Bronchial epithelial cell (primary cell): ENCODE results near the gene RASSF5. TPM values are rescaled to one million over a fixed set of nuclear protein-coding genes. Genes with fewer than 3 reads are reported as not detected.

ENCODE experiments used
- DNase-seq: peaks from one replicate; pipeline ENCODE4 v3.0.0-alpha.2; 2010; ENCODE audit warnings: low read depth
- FAIRE-seq: peaks from 2 replicates; lab custom pipeline; 2011; peaks lifted over from hg19 to GRCh38; lab: Jason Lieb, UNC
- H3K27me3 ChIP-seq: 2 replicates; pipeline ENCODE4 v1.5.1; 2011; ENCODE audit warnings: low read length; ENCODE audit not compliant: control insufficient read depth, insufficient read depth
- H3K36me3 ChIP-seq: 2 replicates; pipeline ENCODE4 v1.5.1; 2011; ENCODE audit warnings: low read length; ENCODE audit not compliant: control insufficient read depth, insufficient read depth
- H3K4me3 ChIP-seq: 2 replicates; pipeline ENCODE4 v1.5.1; 2011; ENCODE audit warnings: mild to moderate bottlenecking, low read depth, low read length, control low read depth
- total RNA-seq: library from RNA; depleted of rRNA; stranded (reverse); fragments of >200 nt; gene quantifications from 2 replicates; pipeline ENCODE4 v1.2.1, GENCODE V29; 2014
- TF ChIP-seq, protein P1 (sequence below): IDR thresholded peaks from 2 replicates; pipeline ENCODE4 v1.5.1; 2011; ENCODE audit warnings: mild to moderate bottlenecking, moderate library complexity, low read length, control low read depth, inconsistent platforms; ENCODE audit not compliant: insufficient read depth, severe bottlenecking

RASSF5 gene
- total RNA-seq, 1 donor from 2014 or later, result 3.4 TPM

DNA sequence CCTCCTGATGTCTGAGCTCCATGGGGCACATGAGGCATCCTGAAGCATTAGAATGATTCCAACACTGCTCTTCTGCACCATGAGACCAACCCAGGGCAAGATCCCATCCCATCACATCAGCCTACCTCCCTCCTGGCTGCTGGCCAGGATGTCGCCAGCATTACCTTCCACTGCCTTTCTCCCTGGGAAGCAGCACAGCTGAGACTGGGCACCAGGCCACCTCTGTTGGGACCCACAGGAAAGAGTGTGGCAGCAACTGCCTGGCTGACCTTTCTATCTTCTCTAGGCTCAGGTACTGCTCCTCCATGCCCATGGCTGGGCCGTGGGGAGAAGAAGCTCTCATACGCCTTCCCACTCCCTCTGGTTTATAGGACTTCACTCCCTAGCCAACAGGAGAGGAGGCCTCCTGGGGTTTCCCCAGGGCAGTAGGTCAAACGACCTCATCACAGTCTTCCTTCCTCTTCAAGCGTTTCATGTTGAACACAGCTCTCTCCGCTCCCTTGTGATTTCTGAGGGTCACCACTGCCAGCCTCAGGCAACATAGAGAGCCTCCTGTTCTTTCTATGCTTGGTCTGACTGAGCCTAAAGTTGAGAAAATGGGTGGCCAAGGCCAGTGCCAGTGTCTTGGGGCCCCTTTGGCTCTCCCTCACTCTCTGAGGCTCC lies 11.1 kb upstream of the RASSF5 start:
- DNase-seq (no peak), FAIRE-seq (no peak)
- no peak overlapping the region for H3K4me3 ChIP-seq
- TF ChIP-seq, protein P1, sequence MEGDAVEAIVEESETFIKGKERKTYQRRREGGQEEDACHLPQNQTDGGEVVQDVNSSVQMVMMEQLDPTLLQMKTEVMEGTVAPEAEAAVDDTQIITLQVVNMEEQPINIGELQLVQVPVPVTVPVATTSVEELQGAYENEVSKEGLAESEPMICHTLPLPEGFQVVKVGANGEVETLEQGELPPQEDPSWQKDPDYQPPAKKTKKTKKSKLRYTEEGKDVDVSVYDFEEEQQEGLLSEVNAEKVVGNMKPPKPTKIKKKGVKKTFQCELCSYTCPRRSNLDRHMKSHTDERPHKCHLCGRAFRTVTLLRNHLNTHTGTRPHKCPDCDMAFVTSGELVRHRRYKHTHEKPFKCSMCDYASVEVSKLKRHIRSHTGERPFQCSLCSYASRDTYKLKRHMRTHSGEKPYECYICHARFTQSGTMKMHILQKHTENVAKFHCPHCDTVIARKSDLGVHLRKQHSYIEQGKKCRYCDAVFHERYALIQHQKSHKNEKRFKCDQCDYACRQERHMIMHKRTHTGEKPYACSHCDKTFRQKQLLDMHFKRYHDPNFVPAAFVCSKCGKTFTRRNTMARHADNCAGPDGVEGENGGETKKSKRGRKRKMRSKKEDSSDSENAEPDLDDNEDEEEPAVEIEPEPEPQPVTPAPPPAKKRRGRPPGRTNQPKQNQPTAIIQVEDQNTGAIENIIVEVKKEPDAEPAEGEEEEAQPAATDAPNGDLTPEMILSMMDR, result no peak
- H3K27me3 ChIP-seq, result no peaks in the 10 kb centered on the region
- peaks cover 15% of the 10 kb centered on the region for H3K36me3 ChIP-seq

DNA sequence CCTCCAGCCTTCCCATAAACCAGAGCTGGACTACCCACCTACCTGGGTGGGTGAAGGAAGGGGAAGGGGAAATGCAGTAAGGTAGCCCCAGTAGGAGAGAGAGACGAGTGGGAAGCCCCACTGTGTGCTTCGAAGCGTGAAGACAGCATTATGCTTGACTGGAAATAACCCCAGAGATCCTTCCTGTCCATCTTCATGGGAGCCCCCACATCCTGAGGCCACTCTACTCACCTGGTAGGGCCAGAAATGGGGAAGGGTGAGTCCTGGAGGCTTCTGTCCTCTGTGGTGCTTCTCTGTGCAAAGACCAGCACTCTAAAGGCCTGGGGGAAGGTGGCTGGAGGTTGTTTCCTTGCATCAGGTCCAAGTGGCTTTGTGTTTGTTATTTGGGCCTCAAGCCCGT lies 10.0 kb upstream of the RASSF5 start:
- TF ChIP-seq, protein P1, result no peak
- Histone ChIP-seq H3K36me3 (peaks cover 9% of the 10 kb centered on the region), H3K27me3 (no peaks in the 10 kb centered on the region), H3K4me3 (no peak overlapping the region)
- DNase-seq (no peak), FAIRE-seq (no peak)

DNA sequence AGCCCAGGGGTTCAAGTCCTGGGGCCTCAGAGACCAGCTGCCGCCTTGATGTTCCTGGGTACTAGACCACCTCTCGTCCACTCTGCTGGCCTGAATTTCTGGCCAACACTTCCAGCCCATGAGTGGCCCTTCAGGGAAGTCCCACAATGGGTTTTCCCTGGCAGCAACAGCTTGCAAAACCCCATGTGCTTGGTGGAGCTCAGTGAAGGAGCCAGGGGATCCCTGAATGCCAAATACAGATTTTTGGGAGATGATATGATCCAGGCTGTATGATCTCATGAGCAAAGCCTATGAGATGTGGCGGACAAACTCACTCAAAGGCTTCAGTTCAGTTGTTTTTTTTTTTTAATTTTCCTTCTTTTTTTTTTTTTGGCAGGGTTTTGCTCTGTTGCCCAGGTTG lies 9.6 kb upstream of the RASSF5 start:
- no peak for DNase-seq
- TF ChIP-seq, protein P1, result no peak
- no peak overlapping the region for H3K4me3 ChIP-seq
- no peak for FAIRE-seq
- H3K36me3 ChIP-seq, result peaks cover 9% of the 10 kb centered on the region
- no peaks in the 10 kb centered on the region for H3K27me3 ChIP-seq

DNA sequence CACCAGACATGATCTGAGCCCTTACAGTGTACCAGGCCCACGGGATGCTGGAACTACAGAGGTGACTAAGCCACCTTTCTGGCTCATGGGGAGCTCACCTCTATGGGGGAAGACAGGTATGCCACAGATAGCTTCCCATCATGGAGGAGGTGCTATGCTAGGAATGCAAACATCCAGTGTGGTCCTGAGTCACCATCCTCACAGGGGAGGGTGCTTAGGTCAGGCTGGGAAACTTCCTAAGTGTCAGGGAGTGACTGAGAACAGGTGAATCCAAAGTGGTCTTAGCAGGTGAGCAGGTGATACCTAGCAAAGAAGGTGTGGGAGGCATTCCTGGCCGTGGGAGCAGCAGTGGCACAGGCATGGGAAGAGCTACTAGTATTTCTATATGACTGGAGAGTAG lies 8.6 kb upstream of the RASSF5 start:
- TF ChIP-seq, protein P1, result no peak
- H3K4me3 ChIP-seq, result no peak overlapping the region
- peaks cover 5% of the 10 kb centered on the region for H3K36me3 ChIP-seq
- H3K27me3 ChIP-seq, result no peaks in the 10 kb centered on the region
- FAIRE-seq (no peak), DNase-seq (peak; percentile 90)

DNA sequence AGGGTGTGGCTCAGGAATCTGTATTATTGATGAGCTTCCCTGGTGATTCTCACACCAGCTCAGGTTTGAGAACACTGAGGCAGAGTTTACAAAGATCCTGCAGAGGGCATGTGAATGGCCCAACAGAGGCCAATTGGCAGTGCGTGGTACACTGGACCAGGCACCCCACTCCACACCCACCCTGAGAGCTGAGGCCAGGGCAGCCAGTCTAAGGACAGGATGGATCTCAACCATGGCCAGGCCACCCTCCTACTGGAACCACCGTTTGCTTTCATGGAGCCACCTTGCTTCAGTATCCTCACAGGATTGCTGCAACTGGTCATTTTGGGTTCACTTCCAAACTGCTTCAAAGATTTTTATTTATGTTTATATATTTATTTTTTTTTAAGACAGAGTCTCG lies 7.3 kb upstream of the RASSF5 start:
- H3K4me3 ChIP-seq, result no peak overlapping the region
- no peaks in the 10 kb centered on the region for H3K27me3 ChIP-seq
- DNase-seq, result no peak
- TF ChIP-seq, protein P1, result no peak
- H3K36me3 ChIP-seq, result no peaks in the 10 kb centered on the region
- FAIRE-seq, result no peak

DNA sequence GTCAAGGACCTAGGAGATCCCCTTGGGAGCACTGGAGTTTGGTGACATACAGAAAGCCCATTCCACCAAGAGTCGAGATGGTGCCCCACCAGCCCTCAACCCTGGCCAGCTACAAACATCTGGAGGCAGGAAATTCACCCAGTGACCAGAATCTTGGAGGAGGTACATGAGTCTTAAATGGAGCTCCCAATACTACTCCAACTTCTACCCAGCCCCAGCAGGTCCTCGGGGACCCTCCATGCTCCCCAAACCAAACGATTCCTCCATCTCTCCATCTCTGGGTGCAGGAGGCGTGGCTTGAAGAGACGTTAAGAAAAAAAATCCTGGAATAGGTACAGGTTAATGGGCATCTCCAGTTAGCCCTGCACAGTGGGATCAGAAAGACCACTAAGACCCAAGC lies 5.5 kb upstream of the RASSF5 start:
- Histone ChIP-seq H3K27me3 (no peaks in the 10 kb centered on the region), H3K36me3 (no peaks in the 10 kb centered on the region), H3K4me3 (no peak overlapping the region)
- DNase-seq (no peak), FAIRE-seq (no peak)
- TF ChIP-seq, protein P1, result no peak
